ENCODE measurements around the gene HOXA10.

GRCh38 chr7:27198138-27198841 is 24.2 kb upstream of the HOXA10 start:
- TF ChIP-seq CTCF (IDR thresholded peaks at IDR 0.05; ENCODE audit: low read depth, low read length) (no peak), POLR2A (IDR thresholded peaks at IDR 0.05; ENCODE audit: extremely low read depth, insufficient read length) (no peak), MAX (IDR thresholded peaks at IDR 0.05; ENCODE audit: low read depth, low read length) (no peak)
